Measurements from ENCODE around the gene SLC47A2. TPM values are rescaled to one million over a fixed set of nuclear protein-coding genes. Genes with fewer than 3 reads are reported as not detected.

The SLC47A2 gene
- total RNA-seq, 2 experiments from 2014 or later: not detected

DNA sequence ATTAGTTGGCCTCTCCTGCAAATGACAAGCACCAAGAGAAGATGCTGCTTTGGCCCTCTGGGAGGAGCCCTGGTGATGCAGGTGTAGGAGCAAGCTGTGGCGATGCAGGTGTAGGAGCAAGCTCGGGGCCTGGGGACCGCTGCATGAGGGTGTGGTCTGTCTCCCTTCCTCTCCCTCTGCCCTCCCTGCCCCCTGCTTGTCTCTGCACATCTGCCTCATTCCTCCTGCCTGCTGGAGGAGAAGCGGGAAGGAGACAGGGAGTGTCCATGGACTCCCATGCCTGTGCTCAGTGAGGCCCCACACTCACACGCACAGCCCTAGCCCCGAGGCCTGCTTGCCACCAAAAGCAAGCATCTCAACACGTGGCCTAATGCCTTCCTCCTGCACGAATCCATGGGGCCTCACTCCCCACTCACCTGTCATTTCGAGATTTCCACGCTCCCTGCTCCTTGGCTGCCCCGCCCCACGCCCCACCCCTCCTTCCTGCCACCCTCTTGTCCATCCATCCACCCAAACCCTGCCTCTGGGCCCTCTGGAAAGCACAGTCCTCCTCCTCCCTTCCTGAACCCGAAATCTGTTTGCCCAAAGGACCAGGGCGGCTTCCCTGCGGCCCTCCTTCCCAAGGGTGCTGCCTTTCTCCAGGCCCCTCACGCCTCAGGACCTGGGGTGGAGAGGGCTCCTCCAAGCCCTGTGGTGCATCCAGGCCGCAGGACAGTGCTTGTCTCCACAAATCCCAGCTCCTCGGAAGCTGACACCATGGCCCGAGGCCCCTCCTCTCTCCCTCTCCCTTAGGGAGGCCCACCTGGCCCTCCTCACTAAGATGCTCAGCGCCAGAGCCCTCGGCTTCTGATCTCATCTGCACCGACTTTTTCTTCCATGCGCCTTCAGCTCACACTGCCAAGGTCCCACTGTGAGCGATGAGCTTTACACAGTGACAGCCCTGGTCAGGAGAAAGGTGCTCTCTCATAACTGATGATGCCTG is 43.5 kb upstream of the SLC47A2 start:
- Histone ChIP-seq H3K4me3 (ENCODE audit: low read depth, low read length, poor library complexity, severe bottlenecking) (no peak overlapping the region), H3K4me1 (ENCODE audit: insufficient read depth, low read length, poor library complexity, severe bottlenecking) (peaks cover 6% of the 10 kb centered on the region), H2AFZ (ENCODE audit: low read length) (no peak overlapping the region), H3K9me2 (ENCODE audit: insufficient read depth, low read length) (no peaks in the 10 kb centered on the region), H3K27ac (ENCODE audit: low read depth, low read length, poor library complexity, severe bottlenecking) (no peak overlapping the region), H3K36me3 (ENCODE audit: insufficient read depth, low read length) (no peaks in the 10 kb centered on the region), H3K9me3 (ENCODE audit: low read length) (no peaks in the 10 kb centered on the region), H3K79me2 (ENCODE audit: insufficient read depth, low read depth, low read length) (no peaks in the 10 kb centered on the region), H3K4me2 (ENCODE audit: low read length) (no peak overlapping the region), H4K20me1 (ENCODE audit: insufficient read depth, low read length) (no peaks in the 10 kb centered on the region)
- CTCF ChIA-PET (ENCODE audit: unreplicated experiment): no interaction called here
- no peak for DNase-seq (ENCODE audit: low spot score)
- no peak for TF ChIP-seq EZH2phosphoT487 (IDR thresholded peaks at IDR 0.05; ENCODE audit: borderline replicate concordance, low read depth, low read length)
- TF ChIP-seq, protein P1, sequence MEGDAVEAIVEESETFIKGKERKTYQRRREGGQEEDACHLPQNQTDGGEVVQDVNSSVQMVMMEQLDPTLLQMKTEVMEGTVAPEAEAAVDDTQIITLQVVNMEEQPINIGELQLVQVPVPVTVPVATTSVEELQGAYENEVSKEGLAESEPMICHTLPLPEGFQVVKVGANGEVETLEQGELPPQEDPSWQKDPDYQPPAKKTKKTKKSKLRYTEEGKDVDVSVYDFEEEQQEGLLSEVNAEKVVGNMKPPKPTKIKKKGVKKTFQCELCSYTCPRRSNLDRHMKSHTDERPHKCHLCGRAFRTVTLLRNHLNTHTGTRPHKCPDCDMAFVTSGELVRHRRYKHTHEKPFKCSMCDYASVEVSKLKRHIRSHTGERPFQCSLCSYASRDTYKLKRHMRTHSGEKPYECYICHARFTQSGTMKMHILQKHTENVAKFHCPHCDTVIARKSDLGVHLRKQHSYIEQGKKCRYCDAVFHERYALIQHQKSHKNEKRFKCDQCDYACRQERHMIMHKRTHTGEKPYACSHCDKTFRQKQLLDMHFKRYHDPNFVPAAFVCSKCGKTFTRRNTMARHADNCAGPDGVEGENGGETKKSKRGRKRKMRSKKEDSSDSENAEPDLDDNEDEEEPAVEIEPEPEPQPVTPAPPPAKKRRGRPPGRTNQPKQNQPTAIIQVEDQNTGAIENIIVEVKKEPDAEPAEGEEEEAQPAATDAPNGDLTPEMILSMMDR (conservative IDR thresholded peaks at IDR 0.05; ENCODE audit: low read length): no peak
- intact Hi-C loops (cut with micrococcal nuclease; ENCODE audit: unreplicated experiment): loop anchor here (10.0 kb wide), 1 partner anchor 115 kb away; the partner anchor contains the start of gene ALDH3A2
- BruUV-seq (replicated peaks): no TSS peak
- POLR2A ChIA-PET: no interaction called here

DNA sequence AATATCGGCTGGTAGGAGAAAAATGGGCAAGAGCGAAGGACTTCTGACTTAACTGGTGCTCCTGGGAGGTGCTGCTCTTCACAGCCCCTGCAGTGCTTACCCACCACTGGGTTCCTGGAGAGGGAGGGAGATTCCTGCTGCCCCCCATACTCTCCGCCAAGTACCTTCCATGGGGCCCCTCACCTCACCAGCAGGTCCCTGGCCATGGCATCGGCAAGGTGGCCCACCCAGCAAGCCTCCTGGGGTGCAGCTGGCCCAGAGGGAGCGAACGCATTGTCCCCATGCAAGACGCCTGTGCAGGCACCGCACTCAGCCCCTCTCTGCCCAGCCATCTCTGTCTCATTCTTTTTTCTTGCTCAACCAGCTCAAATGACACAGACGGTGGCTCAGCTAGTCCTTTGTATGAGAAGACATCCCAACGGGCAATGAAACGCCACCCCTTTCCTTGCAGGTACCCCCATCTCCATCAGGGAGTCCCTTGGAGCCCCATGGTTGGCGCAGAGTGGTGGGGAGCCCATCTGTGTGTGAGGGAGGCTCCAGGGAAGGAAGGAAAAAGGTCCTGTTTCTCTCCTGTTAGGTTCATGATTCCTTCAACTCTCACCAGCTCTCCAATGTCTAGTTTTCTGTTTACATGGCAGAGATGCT is 41.3 kb upstream of the SLC47A2 start:
- POLR2A ChIA-PET: no interaction called here
- Histone ChIP-seq H3K4me1 (ENCODE audit: insufficient read depth, low read length, poor library complexity, severe bottlenecking) (peaks cover 13% of the 10 kb centered on the region), H3K27ac (ENCODE audit: low read depth, low read length, poor library complexity, severe bottlenecking) (no peak overlapping the region), H3K36me3 (ENCODE audit: insufficient read depth, low read length) (no peaks in the 10 kb centered on the region), H4K20me1 (ENCODE audit: insufficient read depth, low read length) (no peaks in the 10 kb centered on the region), H3K79me2 (ENCODE audit: insufficient read depth, low read depth, low read length) (no peaks in the 10 kb centered on the region), H3K4me2 (ENCODE audit: low read length) (no peak overlapping the region), H3K4me3 (ENCODE audit: low read depth, low read length, poor library complexity, severe bottlenecking) (no peak overlapping the region), H3K9me3 (ENCODE audit: low read length) (no peaks in the 10 kb centered on the region), H3K9me2 (ENCODE audit: insufficient read depth, low read length) (no peaks in the 10 kb centered on the region), H2AFZ (ENCODE audit: low read length) (no peak overlapping the region)
- BruUV-seq (replicated peaks): no TSS peak
- TF ChIP-seq, protein P1 (conservative IDR thresholded peaks at IDR 0.05; ENCODE audit: low read length): no peak
- TF ChIP-seq EZH2phosphoT487 (IDR thresholded peaks at IDR 0.05; ENCODE audit: borderline replicate concordance, low read depth, low read length): no peak
- intact Hi-C loops (cut with micrococcal nuclease; ENCODE audit: unreplicated experiment): no loop called here
- no peak for DNase-seq (ENCODE audit: low spot score)
- CTCF ChIA-PET (ENCODE audit: unreplicated experiment): no interaction called here

Data from OCI-LY7 (cell line).